ENCODE data around the gene CUTA.

Gene CUTA

GRCh38 chr6:33417903-33418689 lies at the start of gene CUTA:
CUTA (minus strand) TSS chr6:33418107; CDS start chr6:33418000, 107 bp downstream.
- peak; percentile 95 to 96 for DNase-seq (ENCODE audit: low read depth in 2 of 2)

- no peak for DNase-seq (ENCODE audit: low read depth in 2 of 2)
Observed at GRCh38 chr6:33467091-33467490, 49.2 kb upstream of the CUTA start.

GRCh38 chr6:33466075-33466735 lies 48.3 kb upstream of the CUTA start:
- DNase-seq (ENCODE audit: low read depth in 2 of 2): no peak

GRCh38 chr6:33459226-33459625 lies 41.3 kb upstream of the CUTA start:
- DNase-seq (ENCODE audit: low read depth in 2 of 2): no peak

- no peak for DNase-seq (ENCODE audit: low read depth in 2 of 2)
Observed at GRCh38 chr6:33458676-33459075, 40.8 kb upstream of the CUTA start.

- DNase-seq (ENCODE audit: low read depth in 2 of 2): no peak
Observed at GRCh38 chr6:33456156-33456555, 38.2 kb upstream of the CUTA start.

GRCh38 chr6:33455051-33455450 lies 37.1 kb upstream of the CUTA start:
- no peak for DNase-seq (ENCODE audit: low read depth in 2 of 2)

GRCh38 chr6:33454009-33454946 lies 36.4 kb upstream of the CUTA start, which contains the start of gene ZBTB9:
ZBTB9 (plus strand) TSS chr6:33454576; CDS start chr6:33455101, 525 bp downstream.
- peak; percentile 86 for DNase-seq (ENCODE audit: low read depth in 2 of 2)

GRCh38 chr6:33453393-33454008 lies 35.6 kb upstream of the CUTA start:
- DNase-seq (ENCODE audit: low read depth in 2 of 2): no peak

- no peak for DNase-seq (ENCODE audit: low read depth in 2 of 2)
Observed at GRCh38 chr6:33452496-33452895, 34.6 kb upstream of the CUTA start.

GRCh38 chr6:33451606-33452005 lies 33.7 kb upstream of the CUTA start:
- no peak for DNase-seq (ENCODE audit: low read depth in 2 of 2)

- no peak for DNase-seq (ENCODE audit: low read depth in 2 of 2)
Observed at GRCh38 chr6:33450434-33450833, 32.5 kb upstream of the CUTA start.

GRCh38 chr6:33446356-33446755 lies 28.4 kb upstream of the CUTA start:
- no peak for DNase-seq (ENCODE audit: low read depth in 2 of 2)

- DNase-seq (ENCODE audit: low read depth in 2 of 2): no peak
Observed at GRCh38 chr6:33445119-33445603, 27.3 kb upstream of the CUTA start.

GRCh38 chr6:33443619-33444504 lies 26.0 kb upstream of the CUTA start:
- DNase-seq (ENCODE audit: low read depth in 2 of 2): no peak

GRCh38 chr6:33443025-33443424 lies 25.1 kb upstream of the CUTA start:
- no peak for DNase-seq (ENCODE audit: low read depth in 2 of 2)

GRCh38 chr6:33442283-33442682 lies 24.4 kb upstream of the CUTA start:
- DNase-seq (ENCODE audit: low read depth in 2 of 2): no peak

GRCh38 chr6:33441457-33441856 lies 23.6 kb upstream of the CUTA start:
- DNase-seq (ENCODE audit: low read depth in 2 of 2): no peak

- no peak for DNase-seq (ENCODE audit: low read depth in 2 of 2)
Observed at GRCh38 chr6:33440649-33441309, 22.9 kb upstream of the CUTA start.
